Tibial nerve (tissue), 4 donors: ENCODE results near the gene GRM7. TPM values are rescaled to one million over a fixed set of nuclear protein-coding genes. Genes with fewer than 3 reads are reported as not detected.

Experiments used
- DNase-seq, 2 donors: peaks; one replicate each; pipeline ENCODE4 v3.0.0-alpha.2; 2019; ENCODE audit warnings: low spot score in 2 of 2
- H3K27ac ChIP-seq, 4 donors: fragments of 200-600 bp; sonication (generic) in 3 of 4; one replicate each; pipeline ENCODE4 v1.5.1; 2017 to 2019; ENCODE audit warnings: mild to moderate bottlenecking in 1 of 4
- H3K27me3 ChIP-seq, 2 donors: fragments of 200-600 bp; sonication (generic) in 1 of 2; one replicate each; pipeline versions ENCODE4 v1.5.1 to v1.6.0; 2017 to 2019
- H3K36me3 ChIP-seq, 3 donors: fragments of 200-600 bp; sonication (generic); one replicate each; pipeline ENCODE4 v1.5.1; 2018 to 2019
- H3K4me1 ChIP-seq, 4 donors: fragments of 200-600 bp; sonication (generic) in 3 of 4; one replicate each; pipeline ENCODE4 v1.5.1; 2017 to 2019
- H3K4me3 ChIP-seq, 4 donors: fragments of 200-600 bp; sonication (generic) in 3 of 4; one replicate each; pipeline ENCODE4 v1.5.1; 2017 to 2019; ENCODE audit warnings: mild to moderate bottlenecking in 1 of 4, moderate library complexity in 1 of 4
- H3K9me3 ChIP-seq, 4 donors: fragments of 200-600 bp; sonication (generic) in 3 of 4; one replicate each; pipeline ENCODE4 v1.5.1; 2017 to 2019
- CTCF ChIP-seq, 5 experiments: fragments of 200-600 bp in 3 of 5; fragments of 450-650 bp in 2 of 5; sonication (generic) in 3 of 5; IDR thresholded peaks; one replicate each; pipeline ENCODE4 v1.5.1; 2016 to 2019; ENCODE audit warnings: antibody characterized with exemption in 5 of 5, mild to moderate bottlenecking in 3 of 5, moderate library complexity in 2 of 5
- EP300 ChIP-seq, 2 donors: sonication (generic); formaldehyde crosslinking; IDR thresholded peaks; one replicate each; pipeline ENCODE4 v1.6.1; 2017; ENCODE audit warnings: antibody characterized with exemption in 2 of 2, mild to moderate bottlenecking in 1 of 2
- POLR2A ChIP-seq, 2 donors: fragments of 450-650 bp; IDR thresholded peaks; one replicate each; pipeline ENCODE4 v1.6.1; 2017; ENCODE audit warnings: antibody characterized with exemption in 2 of 2, mild to moderate bottlenecking in 2 of 2, moderate library complexity in 2 of 2
- WGBS, 2 donors: methylation state at CpG; one replicate each; pipeline ENCODE4 v1.1.5; 2018; 5-methylcytosine and 5-hydroxymethylcytosine counted together
- total RNA-seq, 4 donors: library from RNA; depleted of rRNA; stranded (reverse); fragments of >200 nt; gene quantifications; one replicate each; pipeline ENCODE4 v1.1.0, GENCODE V29; 2016

Gene GRM7
- total RNA-seq, 4 donors from 2014 or later, result 0.22 to 0.84 TPM; not detected in 2

GRCh38 chr3:7720649-7721297 is 859.9 kb downstream of the GRM7 start:
- TF ChIP-seq POLR2A (IDR thresholded peaks at IDR 0.05) (no peak), EP300 (IDR thresholded peaks at IDR 0.05) (no peak), CTCF (IDR thresholded peaks at IDR 0.05) (no peak)
- Histone ChIP-seq H3K27ac (no peak overlapping the region), H3K4me3 (no peak overlapping the region), H3K4me1 (no peaks in the 10 kb centered on the region), H3K27me3 (no peaks in the 10 kb centered on the region), H3K36me3 (no peaks in the 10 kb centered on the region), H3K9me3 (no peaks in the 10 kb centered on the region)
- DNase-seq, result no peak
- 66 to 72% methylated on average over 1 of the region's 1 CpG for WGBS, 2 donors

GRCh38 chr3:7721869-7722268 is 861.0 kb downstream of the GRM7 start:
- TF ChIP-seq EP300 (IDR thresholded peaks at IDR 0.05) (no peak), POLR2A (IDR thresholded peaks at IDR 0.05) (no peak)
- H3K9me3 ChIP-seq, result no peaks in the 10 kb centered on the region

DNA sequence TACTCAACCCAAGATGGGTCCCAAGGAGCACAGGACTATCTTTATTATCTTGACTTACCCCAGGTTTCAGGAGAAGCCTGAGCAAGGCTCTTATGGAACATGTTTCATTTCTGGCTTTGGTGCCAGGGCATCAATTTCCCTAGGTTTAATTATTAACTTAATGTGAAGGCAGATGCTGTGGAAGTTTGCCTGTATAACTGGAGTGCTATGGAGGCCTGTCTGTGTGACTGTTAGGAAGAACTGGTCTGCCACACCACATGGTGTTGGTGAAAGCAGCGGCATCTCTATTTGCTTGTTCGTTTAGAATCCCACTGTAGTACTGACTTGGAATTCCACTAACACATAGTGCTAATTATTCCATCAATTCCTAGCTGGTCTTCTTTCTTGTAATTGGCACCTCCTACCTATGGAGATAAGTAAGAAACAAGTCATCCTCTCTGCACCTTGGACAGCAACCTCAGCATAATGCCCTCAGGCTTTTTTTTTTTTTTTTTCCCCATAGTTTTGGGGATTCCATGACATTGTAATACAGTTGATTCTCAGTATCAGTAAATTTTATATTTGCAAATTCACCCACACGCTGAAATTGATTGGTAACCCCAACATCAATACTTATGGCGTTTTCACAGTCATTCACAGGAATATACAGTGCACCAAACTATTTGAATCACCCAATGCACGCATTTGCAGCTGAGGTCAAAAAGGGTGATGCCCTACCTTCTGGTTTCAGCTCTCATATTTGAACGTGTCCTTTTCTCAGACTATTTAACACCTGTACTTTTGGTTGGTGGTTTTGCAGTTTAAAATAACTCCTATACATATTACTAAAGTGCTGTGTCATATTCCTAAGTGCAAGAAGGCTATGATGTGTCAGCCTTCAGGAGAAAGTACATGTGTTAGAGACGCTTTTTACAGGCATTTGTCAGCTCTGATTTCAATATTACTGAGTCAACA is 867.9 kb downstream of the GRM7 start:
- Histone ChIP-seq H3K36me3 (no peaks in the 10 kb centered on the region), H3K27ac (no peak overlapping the region), H3K9me3 (no peaks in the 10 kb centered on the region), H3K4me3 (no peak overlapping the region), H3K4me1 (no peaks in the 10 kb centered on the region), H3K27me3 (no peaks in the 10 kb centered on the region)
- no peak for DNase-seq
- TF ChIP-seq EP300 (IDR thresholded peaks at IDR 0.05) (no peak), POLR2A (IDR thresholded peaks at IDR 0.05) (no peak), CTCF (IDR thresholded peaks at IDR 0.05) (no peak)
- WGBS, 2 donors, result 90% methylated on average over 7 of the region's 7 CpGs

More at GRCh38 chr3:7721869-7722268, 861.0 kb downstream of the GRM7 start:
- no peaks in the 10 kb centered on the region for H3K4me1 ChIP-seq
- no peak for DNase-seq
- H3K27ac ChIP-seq, result no peak overlapping the region
- no peaks in the 10 kb centered on the region for H3K27me3 ChIP-seq
- H3K36me3 ChIP-seq, result no peaks in the 10 kb centered on the region
- 88 to 89% methylated on average over 5 of the region's 5 CpGs for WGBS, 2 donors
- H3K4me3 ChIP-seq, result no peak overlapping the region

DNA sequence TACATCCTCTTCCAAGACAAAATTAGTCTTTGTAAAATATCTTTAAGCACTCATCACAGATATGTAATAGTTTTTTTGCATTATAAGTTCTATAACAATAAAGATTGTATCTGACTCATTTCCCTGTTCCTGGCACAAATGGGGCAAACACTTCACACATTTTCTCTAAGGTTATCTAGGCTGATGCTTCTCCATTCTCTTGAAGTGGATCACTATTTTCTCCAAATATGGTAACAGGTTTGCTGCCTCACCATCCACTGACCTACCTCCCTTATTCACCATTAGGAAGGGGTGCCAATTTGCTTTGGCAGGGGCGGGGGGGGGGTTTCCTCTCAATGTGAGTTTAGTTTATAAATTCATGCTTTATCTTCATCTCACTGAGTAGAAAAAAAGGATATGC is 873.0 kb downstream of the GRM7 start:
- Histone ChIP-seq H3K4me1 (no peaks in the 10 kb centered on the region), H3K36me3 (no peaks in the 10 kb centered on the region), H3K27ac (no peak overlapping the region), H3K4me3 (no peak overlapping the region), H3K9me3 (no peaks in the 10 kb centered on the region), H3K27me3 (no peaks in the 10 kb centered on the region)
- no peak for DNase-seq
- TF ChIP-seq POLR2A (IDR thresholded peaks at IDR 0.05) (no peak), CTCF (IDR thresholded peaks at IDR 0.05) (no peak), EP300 (IDR thresholded peaks at IDR 0.05) (no peak)
- 75 to 88% methylated on average over 1 of the region's 1 CpG for WGBS, 2 donors

DNA sequence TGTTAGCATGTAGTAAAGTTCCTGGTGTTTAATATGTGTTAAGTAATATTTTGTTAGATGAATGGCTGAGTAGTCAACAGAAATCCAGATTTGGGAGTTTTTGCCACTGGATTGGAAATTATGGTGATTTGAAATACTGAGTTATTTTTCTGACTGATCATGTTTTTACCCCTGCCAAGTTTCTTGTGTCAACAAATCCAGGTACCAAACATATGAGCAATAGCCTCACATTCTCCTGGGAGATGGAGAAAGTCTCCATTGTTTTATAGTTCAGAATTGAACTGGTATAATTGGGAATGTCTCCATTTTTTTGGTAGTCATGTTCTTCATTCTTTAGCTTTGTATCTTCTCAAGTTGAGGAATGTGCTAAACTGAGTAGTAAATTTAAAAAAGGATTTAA is 873.5 kb downstream of the GRM7 start:
- H3K4me1 ChIP-seq, result no peaks in the 10 kb centered on the region
- TF ChIP-seq CTCF (IDR thresholded peaks at IDR 0.05) (no peak), POLR2A (IDR thresholded peaks at IDR 0.05) (no peak), EP300 (IDR thresholded peaks at IDR 0.05) (no peak)

More for the DNA sequence above, 873.5 kb downstream of the GRM7 start:
- H3K9me3 ChIP-seq, result no peaks in the 10 kb centered on the region
- no peaks in the 10 kb centered on the region for H3K27me3 ChIP-seq
- no peak overlapping the region for H3K27ac ChIP-seq
- H3K4me3 ChIP-seq, result no peak overlapping the region
- DNase-seq, result no peak
- H3K36me3 ChIP-seq, result no peaks in the 10 kb centered on the region
